BJ (cell line): ENCODE results near the gene TLL1. TPM values are rescaled to one million over a fixed set of nuclear protein-coding genes. Genes with fewer than 3 reads are reported as not detected.

ENCODE experiments used
- CTCF ChIA-PET: fragments of 350-600 bp; formaldehyde crosslinking; extraction: SDS; loops from one replicate; lab custom pipeline; 2021; ENCODE audit warnings: antibody characterized with exemption, inconsistent platforms; lab: Yijun Ruan, JAX
- POLR2A ChIA-PET: fragments of 300-600 bp; sonication (Branson Sonifier 250); formaldehyde crosslinking; extraction: SDS; loops from one replicate; lab custom pipeline; 2021; ENCODE audit warnings: antibody characterized with exemption; lab: Charles Lee
- DNase-seq: peaks from one replicate; pipeline ENCODE4 v3.0.0-alpha.2; 2011; ENCODE audit warnings: low read depth
- H3K27me3 ChIP-seq: 2 replicates; pipeline ENCODE4 v1.6.0; 2011; ENCODE audit warnings: low read length; ENCODE audit not compliant: control insufficient read depth, insufficient read depth
- H3K36me3 ChIP-seq: 2 replicates; pipeline ENCODE4 v1.5.1; 2011; ENCODE audit warnings: low read length; ENCODE audit not compliant: control insufficient read depth, insufficient read depth
- H3K4me3 ChIP-seq: 2 replicates; pipeline ENCODE4 v1.5.1; 2011; ENCODE audit warnings: low read depth, mild to moderate bottlenecking, control low read depth, low read length
- polyA plus RNA-seq: library from polyadenylated mRNA; depleted of rRNA; stranded (reverse); fragments of >200 nt; gene quantifications from 2 replicates; pipeline ENCODE4 v1.2.3, GENCODE V29; 2011
- TF ChIP-seq, protein P1 (sequence below): IDR thresholded peaks from 2 replicates; pipeline ENCODE4 v1.5.1; 2011; ENCODE audit warnings: low read depth, mild to moderate bottlenecking, control low read depth, inconsistent platforms, low read length, moderate library complexity; ENCODE audit not compliant: insufficient read depth

Gene TLL1
- polyA plus RNA-seq, 1 experiment: 0.33 TPM

DNA sequence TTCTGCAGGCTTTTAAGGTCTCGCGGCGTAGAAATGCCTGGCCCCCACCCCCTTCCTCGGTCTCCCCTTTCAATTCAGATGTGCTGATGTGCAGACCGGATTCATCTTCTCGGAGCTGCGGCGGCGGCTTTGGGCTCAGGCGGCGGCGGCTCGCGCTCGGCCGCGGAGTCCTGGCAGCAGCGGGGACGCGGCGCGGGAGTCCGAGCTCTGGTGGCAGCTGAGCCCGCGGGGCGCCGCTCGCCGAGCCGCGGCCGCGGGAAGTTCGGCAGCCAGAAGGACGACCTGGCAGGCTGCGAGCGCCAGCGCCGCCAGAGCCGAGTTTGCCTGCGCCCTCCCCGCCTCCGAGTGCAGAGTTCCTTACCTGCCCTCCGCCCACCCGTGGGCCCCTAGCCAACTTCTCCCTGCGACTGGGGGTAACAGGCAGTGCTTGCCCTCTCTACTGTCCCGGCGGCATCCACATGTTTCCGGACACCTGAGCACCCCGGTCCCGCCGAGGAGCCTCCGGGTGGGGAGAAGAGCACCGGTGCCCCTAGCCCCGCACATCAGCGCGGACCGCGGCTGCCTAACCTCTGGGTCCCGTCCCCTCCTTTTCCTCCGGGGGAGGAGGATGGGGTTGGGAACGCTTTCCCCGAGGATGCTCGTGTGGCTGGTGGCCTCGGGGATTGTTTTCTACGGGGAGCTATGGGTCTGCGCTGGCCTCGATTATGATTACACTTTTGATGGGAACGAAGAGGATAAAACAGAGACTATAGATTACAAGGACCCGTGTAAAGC, 448 bp downstream of the TLL1 start:
- H3K4me3 ChIP-seq: peak overlapping the region; percentile 41
- TF ChIP-seq, protein P1, sequence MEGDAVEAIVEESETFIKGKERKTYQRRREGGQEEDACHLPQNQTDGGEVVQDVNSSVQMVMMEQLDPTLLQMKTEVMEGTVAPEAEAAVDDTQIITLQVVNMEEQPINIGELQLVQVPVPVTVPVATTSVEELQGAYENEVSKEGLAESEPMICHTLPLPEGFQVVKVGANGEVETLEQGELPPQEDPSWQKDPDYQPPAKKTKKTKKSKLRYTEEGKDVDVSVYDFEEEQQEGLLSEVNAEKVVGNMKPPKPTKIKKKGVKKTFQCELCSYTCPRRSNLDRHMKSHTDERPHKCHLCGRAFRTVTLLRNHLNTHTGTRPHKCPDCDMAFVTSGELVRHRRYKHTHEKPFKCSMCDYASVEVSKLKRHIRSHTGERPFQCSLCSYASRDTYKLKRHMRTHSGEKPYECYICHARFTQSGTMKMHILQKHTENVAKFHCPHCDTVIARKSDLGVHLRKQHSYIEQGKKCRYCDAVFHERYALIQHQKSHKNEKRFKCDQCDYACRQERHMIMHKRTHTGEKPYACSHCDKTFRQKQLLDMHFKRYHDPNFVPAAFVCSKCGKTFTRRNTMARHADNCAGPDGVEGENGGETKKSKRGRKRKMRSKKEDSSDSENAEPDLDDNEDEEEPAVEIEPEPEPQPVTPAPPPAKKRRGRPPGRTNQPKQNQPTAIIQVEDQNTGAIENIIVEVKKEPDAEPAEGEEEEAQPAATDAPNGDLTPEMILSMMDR: no peak
- CTCF ChIA-PET: interaction anchor here (0.7 to 1.2 kb wide), 4 partner anchors 20 to 337 kb away, joined by 3 read pairs; no protein-coding TSS in a partner anchor
- no peaks in the 10 kb centered on the region for H3K36me3 ChIP-seq
- H3K27me3 ChIP-seq: peaks cover 25% of the 10 kb centered on the region
- DNase-seq: no peak
- POLR2A ChIA-PET: no interaction called here

DNA sequence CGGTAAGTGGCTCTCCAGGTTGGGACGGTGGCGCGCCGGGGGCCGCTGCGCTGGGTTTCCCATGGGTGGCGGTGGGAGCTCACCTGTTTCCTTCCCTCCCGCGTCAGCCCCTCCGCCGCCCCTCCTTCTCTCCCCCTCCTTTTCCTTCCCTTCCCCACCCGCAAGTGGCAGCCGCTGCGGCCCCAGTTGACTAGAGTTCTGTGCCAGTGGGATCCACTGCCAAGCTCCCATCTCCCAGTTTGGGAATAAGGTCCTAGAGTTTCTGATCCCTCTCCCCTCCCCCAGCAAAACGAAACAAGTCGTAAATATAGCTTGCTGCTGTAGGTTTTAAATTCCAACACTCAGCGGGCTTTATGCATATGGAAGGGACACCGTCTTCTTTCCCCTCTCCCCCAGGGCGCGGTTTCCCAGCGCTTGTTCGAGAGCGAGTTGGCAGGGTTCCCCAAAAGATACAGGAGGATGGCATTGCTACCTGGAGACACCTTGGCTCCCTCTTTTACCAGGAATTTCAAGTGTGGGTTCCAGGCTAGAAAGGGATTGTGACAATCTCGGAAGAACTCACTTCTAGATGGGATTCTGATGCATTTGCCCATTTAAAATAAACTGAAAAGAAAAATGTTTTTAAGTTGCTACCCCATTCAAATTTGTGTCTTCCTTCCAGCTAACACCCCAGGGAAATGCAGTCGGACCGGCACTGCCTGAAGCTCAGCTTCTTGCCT, 1.2 kb downstream of the TLL1 start:
- Histone ChIP-seq H3K4me3 (peak overlapping the region; percentile 41), H3K27me3 (peaks cover 25% of the 10 kb centered on the region), H3K36me3 (no peaks in the 10 kb centered on the region)
- CTCF ChIA-PET: interaction anchor here (1.0 kb wide), 1 partner anchor 19 kb away, joined by 3 read pairs; no protein-coding TSS in a partner anchor
- POLR2A ChIA-PET: no interaction called here
- TF ChIP-seq, protein P1: no peak
- DNase-seq: no peak

DNA sequence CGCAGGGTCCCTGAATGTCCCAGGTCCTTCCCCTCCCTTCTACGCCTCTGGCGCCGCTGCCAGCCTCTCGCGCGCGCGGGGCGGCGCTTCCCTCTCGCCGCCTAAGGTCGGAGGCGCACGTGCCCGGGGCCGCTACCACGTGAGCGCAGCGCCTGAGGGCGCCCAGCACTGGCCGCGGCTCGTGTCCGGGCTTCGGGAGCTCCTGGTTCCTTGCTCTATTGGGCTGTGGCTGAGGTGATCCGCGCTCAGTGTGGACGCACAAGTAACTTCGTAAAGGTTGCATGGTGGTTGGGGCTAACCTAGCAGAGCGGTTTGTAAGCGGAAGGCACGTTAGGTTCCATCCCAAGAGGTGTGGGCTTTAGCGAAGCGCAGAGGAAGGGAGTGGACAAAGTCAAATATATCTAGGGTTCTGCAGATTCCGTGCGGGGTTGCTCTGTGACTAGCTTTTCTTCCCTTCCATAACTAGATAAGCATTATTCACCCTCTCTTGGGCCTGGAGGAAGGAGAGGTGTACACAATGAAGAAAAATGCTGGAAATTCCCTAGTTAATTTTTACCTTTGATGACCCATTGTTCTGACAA, 1.8 kb downstream of the TLL1 start:
- ChIA-PET POLR2A (no interaction called here), CTCF (interaction anchor here (1.0 kb wide), 1 partner anchor 18 kb away, joined by 3 read pairs; no protein-coding TSS in a partner anchor)
- no peak for DNase-seq
- no peaks in the 10 kb centered on the region for H3K36me3 ChIP-seq
- peak overlapping the region; percentile 41; the same call in 1 of the 2 replicates for H3K4me3 ChIP-seq
- H3K27me3 ChIP-seq: peaks cover 25% of the 10 kb centered on the region
- TF ChIP-seq, protein P1: no peak

DNA sequence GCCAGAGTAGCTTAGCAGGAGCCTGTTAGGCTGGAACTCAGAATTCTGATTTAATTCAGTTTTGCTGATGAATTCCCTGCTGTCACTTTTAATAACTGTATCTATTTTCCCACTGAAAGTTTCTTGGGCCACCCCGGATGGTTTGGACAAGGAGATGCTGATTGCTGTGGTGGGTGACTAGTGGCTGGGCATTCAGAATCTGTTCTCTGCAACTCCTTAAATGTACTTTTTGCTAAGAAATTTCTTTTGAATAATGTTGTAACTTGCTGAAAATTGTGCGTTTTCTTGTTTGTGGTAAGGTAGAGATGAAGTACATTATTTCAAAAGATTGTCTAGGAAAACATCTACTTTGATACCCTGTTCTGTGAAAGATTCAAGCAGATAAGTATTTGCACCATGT, 2.4 kb downstream of the TLL1 start:
- DNase-seq: no peak
- CTCF ChIA-PET: interaction anchor here (0.6 kb wide), 1 partner anchor 17 kb away, joined by 3 read pairs; no protein-coding TSS in a partner anchor

More for the DNA sequence above, 2.4 kb downstream of the TLL1 start:
- Histone ChIP-seq H3K36me3 (no peaks in the 10 kb centered on the region), H3K4me3 (no peak overlapping the region), H3K27me3 (peaks cover 25% of the 10 kb centered on the region)
- TF ChIP-seq, protein P1: no peak
- POLR2A ChIA-PET: no interaction called here
